Panc1 (cell line): ENCODE measurements around the gene MNT. TPM values are rescaled to one million over a fixed set of nuclear protein-coding genes. Genes with fewer than 3 reads are reported as not detected.

Source experiments
- ATAC-seq: fragments of 200-7000 bp; cut with Tn5 transposase; 2 replicates; pipeline ENCODE4 v1.9.1; 2020; ENCODE audit warnings: mild to moderate bottlenecking, moderate library complexity
- BruUV-seq: library from RNA; stranded (reverse); fragments of 400-500 nt; replicated peaks from 2 replicates; lab custom pipeline; 2021; lab: Mats Ljungman, UMichigan
- CTCF ChIA-PET: fragments of 300-600 bp; sonication (Branson Sonifier 250); formaldehyde crosslinking; loops from one replicate; lab custom pipeline; 2022; ENCODE audit warnings: antibody characterized with exemption; lab: Charles Lee
- POLR2A ChIA-PET: fragments of 300-600 bp; sonication (Branson Sonifier 250); formaldehyde crosslinking; loops from one replicate; lab custom pipeline; 2022; ENCODE audit warnings: antibody characterized with exemption; lab: Charles Lee
- DNase-seq: peaks from one replicate; pipeline ENCODE4 v3.0.0-alpha.2; 2010; ENCODE audit warnings: low read depth, low spot score
- H3K27ac ChIP-seq: 2 replicates; pipeline ENCODE4 v1.5.1; 2011; ENCODE audit warnings: mild to moderate bottlenecking, low read length, inconsistent platforms
- H3K27me3 ChIP-seq: fragments of 200-500 bp; sonication (Bioruptor generic); 2 replicates; pipeline ENCODE4 v1.6.0; 2014; ENCODE audit warnings: low read length, inconsistent platforms; ENCODE audit not compliant: control insufficient read depth, insufficient read depth
- H3K36me3 ChIP-seq: fragments of 200-500 bp; sonication (Bioruptor generic); 2 replicates; pipeline ENCODE4 v1.5.1; 2014; ENCODE audit warnings: inconsistent platforms, mild to moderate bottlenecking, low read length, moderate library complexity; ENCODE audit not compliant: control insufficient read depth, insufficient read depth
- H3K4me1 ChIP-seq: 2 replicates; pipeline ENCODE4 v1.5.1; 2011; ENCODE audit warnings: inconsistent platforms, mild to moderate bottlenecking, low read length, moderate library complexity; ENCODE audit not compliant: control insufficient read depth, insufficient read depth
- H3K4me3 ChIP-seq, 2 experiments: 2 replicates each; pipeline ENCODE4 v1.5.1; 2011 to 2012; ENCODE audit warnings: low read depth in 2 of 2, low read length in 2 of 2, mild to moderate bottlenecking in 2 of 2, inconsistent platforms in 1 of 2, moderate library complexity in 1 of 2
- H3K9me3 ChIP-seq: fragments of 200-500 bp; sonication (Bioruptor generic); 2 replicates; pipeline ENCODE4 v1.5.1; 2014; ENCODE audit warnings: low read depth, mild to moderate bottlenecking, inconsistent platforms, low read length, moderate library complexity; ENCODE audit not compliant: control insufficient read depth, insufficient read depth
- CTCF ChIP-seq: fragments of 450-650 bp; IDR thresholded peaks from 2 replicates; pipeline ENCODE4 v1.5.1; 2017; ENCODE audit warnings: mild to moderate bottlenecking
- POLR2AphosphoS5 ChIP-seq: IDR thresholded peaks from 2 replicates; pipeline ENCODE4 v1.6.1; 2012; ENCODE audit warnings: mild to moderate bottlenecking, low read depth, low read length, moderate library complexity
- REST ChIP-seq, 2 experiments: IDR thresholded peaks; 2 replicates each; pipeline ENCODE4 v1.6.1; 2011 to 2012; ENCODE audit warnings: low read depth in 2 of 2, control low read depth in 1 of 2, low read length in 1 of 2, mild to moderate bottlenecking in 1 of 2, moderate library complexity in 1 of 2; ENCODE audit not compliant: insufficient read depth in 1 of 2
- SIN3A ChIP-seq: IDR thresholded peaks from 2 replicates; pipeline ENCODE4 v1.6.1; 2012; ENCODE audit warnings: low read depth, mild to moderate bottlenecking, low read length, moderate library complexity, borderline replicate concordance; ENCODE audit not compliant: insufficient read depth
- TCF7L2 ChIP-seq: IDR thresholded peaks from 2 replicates; pipeline ENCODE4 v1.6.1; 2011; ENCODE audit warnings: mild to moderate bottlenecking, low read depth, low read length, inconsistent platforms
- in situ Hi-C: cut with HindIII; loops from 2 replicates; pipeline ENCODE4 v1.10.0; 2016; ENCODE audit warnings: low sequenced_read_pairs, low pct_unique_long_range_greater_than_20kb
- intact Hi-C: fragments of 100-400 bp; cut with micrococcal nuclease; formaldehyde crosslinking; loops from one replicate; pipeline ENCODE4 v1.10.0; 2022; ENCODE audit not compliant: unreplicated experiment
- total RNA-seq: library from RNA; stranded (reverse); gene quantifications from one replicate; pipeline ENCODE4 v1.2.1, GENCODE V29; 2021; ENCODE audit not compliant: unreplicated experiment

MNT gene
- total RNA-seq, 1 experiment from 2014 or later = 31.8 TPM

DNA sequence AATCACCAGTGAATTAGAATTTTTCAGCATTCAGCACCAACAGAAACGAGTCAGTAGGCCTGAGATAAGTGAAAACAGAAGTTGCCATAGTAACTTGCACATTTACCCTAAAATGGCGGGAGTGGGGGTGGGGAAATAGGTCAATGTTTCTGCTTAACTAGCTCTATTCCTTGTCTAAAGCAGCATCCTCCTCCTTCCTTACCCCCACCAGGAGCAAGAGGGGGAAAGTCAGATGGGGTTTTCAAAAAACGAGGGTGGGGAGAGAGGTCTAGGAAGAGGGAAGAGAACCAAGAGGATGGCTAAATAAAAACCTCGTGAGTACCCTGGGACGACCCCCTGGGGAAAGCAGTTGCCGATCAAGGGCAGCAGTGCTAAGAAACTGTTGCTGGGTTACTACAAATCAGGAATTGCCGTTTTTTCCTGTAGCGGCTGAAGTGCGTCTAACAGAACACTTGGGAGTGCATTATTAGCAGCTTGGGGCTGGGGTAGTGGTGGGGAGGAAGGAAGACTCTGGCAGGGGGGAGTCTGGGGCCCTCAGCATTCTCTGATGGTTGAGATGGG, 34.4 kb upstream of the MNT start:
- in situ Hi-C loops (no loop called here), intact Hi-C loops (no loop called here)
- Histone ChIP-seq H3K36me3 (peaks cover 3% of the 10 kb centered on the region; the same call in 1 of the 2 replicates), H3K4me1 (no peaks in the 10 kb centered on the region), H3K27ac (no peak overlapping the region), H3K27me3 (no peaks in the 10 kb centered on the region), H3K9me3 (no peaks in the 10 kb centered on the region), H3K4me3 (no peak overlapping the region)
- DNase-seq = no peak
- TF ChIP-seq POLR2AphosphoS5 = no peak
- no peak for TF ChIP-seq TCF7L2
- TF ChIP-seq CTCF = no peak
- no peak for TF ChIP-seq REST (IDR thresholded peaks at IDR 0.05; ENCODE audit: insufficient read depth in 1 of 2, low read depth in 2 of 2, low read length in 1 of 2)
- TF ChIP-seq SIN3A = no peak
- BruUV-seq = no TSS peak
- ChIA-PET POLR2A (no interaction called here), CTCF (interaction anchor here (0.5 kb wide), 1 partner anchor 178 kb away, joined by 6 read pairs; no protein-coding TSS in a partner anchor)
- no peak for ATAC-seq

DNA sequence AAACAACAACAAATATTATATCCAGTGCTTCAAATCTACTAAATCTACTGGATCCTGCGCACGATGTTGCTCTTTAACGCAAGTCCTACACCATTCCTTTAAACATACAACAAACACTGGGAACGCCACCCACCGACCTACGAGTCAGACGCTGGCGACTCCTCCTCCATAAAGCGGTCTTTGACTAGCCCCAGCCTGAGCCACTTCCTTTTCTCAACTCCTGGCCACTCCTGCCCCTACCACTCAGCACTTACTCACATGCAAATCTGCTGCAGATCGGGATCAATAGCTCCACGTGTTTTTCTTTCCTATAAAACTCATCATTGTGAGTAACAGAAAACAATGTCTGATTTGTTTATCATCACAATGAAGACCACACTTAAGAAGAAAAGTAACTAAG, 32.8 kb upstream of the MNT start:
- Histone ChIP-seq H3K36me3 (peaks cover 3% of the 10 kb centered on the region; the same call in 1 of the 2 replicates), H3K27ac (no peak overlapping the region), H3K4me3 (no peak overlapping the region), H3K27me3 (no peaks in the 10 kb centered on the region), H3K4me1 (no peaks in the 10 kb centered on the region), H3K9me3 (no peaks in the 10 kb centered on the region)
- no TSS peak for BruUV-seq
- DNase-seq = no peak
- intact Hi-C loops = no loop called here
- ATAC-seq = no peak
- POLR2A ChIA-PET = no interaction called here
- in situ Hi-C loops = no loop called here
- TF ChIP-seq POLR2AphosphoS5 (no peak), REST (IDR thresholded peaks at IDR 0.05; ENCODE audit: insufficient read depth in 1 of 2, low read depth in 2 of 2, low read length in 1 of 2) (no peak), CTCF (no peak), SIN3A (no peak), TCF7L2 (no peak)
- CTCF ChIA-PET = no interaction called here
